Gastrocnemius medialis (tissue), 4 donors: ENCODE data around the gene ADARB2.

Experiments used
- POLR2A ChIP-seq, 2 donors: fragments of 450-650 bp; IDR thresholded peaks; one replicate each; pipeline ENCODE4 v1.6.1; 2017; ENCODE audit warnings: antibody characterized with exemption in 2 of 2, mild to moderate bottlenecking in 2 of 2, moderate library complexity in 2 of 2
- TF ChIP-seq, protein P1 (sequence below), 5 experiments: fragments of 450-650 bp in 3 of 5; fragments of 200-600 bp in 2 of 5; sonication (generic) in 2 of 5; IDR thresholded peaks in 4 of 5; conservative IDR thresholded peaks in 1 of 5; 1 replicate in 4 of 5; 2 replicates in 1 of 5; pipeline ENCODE4 v1.5.1; 2016 to 2019; ENCODE audit warnings: antibody characterized with exemption in 5 of 5, mild to moderate bottlenecking in 3 of 5, moderate library complexity in 3 of 5

DNA sequence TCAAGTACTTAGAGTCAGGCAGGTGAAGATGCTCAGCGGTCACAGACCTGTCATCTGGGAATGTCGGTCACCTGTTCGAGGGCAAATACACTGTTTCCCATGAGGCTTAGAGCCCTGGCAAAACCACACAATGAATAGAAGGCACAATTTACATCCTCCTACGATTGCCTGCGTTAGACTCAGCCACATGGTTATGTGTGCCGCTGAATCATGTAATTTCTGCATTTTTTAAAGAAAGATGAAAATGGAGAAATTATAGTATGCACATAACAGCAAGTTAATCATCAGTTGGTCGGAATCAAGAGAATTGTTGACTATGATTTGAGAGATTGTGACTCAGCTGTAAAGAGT lies 158.2 kb downstream of the ADARB2 start:
- TF ChIP-seq, protein P1, sequence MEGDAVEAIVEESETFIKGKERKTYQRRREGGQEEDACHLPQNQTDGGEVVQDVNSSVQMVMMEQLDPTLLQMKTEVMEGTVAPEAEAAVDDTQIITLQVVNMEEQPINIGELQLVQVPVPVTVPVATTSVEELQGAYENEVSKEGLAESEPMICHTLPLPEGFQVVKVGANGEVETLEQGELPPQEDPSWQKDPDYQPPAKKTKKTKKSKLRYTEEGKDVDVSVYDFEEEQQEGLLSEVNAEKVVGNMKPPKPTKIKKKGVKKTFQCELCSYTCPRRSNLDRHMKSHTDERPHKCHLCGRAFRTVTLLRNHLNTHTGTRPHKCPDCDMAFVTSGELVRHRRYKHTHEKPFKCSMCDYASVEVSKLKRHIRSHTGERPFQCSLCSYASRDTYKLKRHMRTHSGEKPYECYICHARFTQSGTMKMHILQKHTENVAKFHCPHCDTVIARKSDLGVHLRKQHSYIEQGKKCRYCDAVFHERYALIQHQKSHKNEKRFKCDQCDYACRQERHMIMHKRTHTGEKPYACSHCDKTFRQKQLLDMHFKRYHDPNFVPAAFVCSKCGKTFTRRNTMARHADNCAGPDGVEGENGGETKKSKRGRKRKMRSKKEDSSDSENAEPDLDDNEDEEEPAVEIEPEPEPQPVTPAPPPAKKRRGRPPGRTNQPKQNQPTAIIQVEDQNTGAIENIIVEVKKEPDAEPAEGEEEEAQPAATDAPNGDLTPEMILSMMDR (IDR thresholded peaks at IDR 0.05 in 4 of 5, conservative IDR thresholded peaks at IDR 0.05 in 1 of 5): no peak
- TF ChIP-seq POLR2A (IDR thresholded peaks at IDR 0.05): no peak
